HG02610 (cell line): ENCODE measurements around the gene RBM33.

ENCODE experiments used
- ATAC-seq: cut with Tn5 transposase; IDR thresholded peaks from one replicate; pipeline ENCODE4 v1.9.1; 2021; ENCODE audit warnings: mild to moderate bottlenecking, moderate library complexity; ENCODE audit not compliant: unreplicated experiment

The RBM33 gene

DNA sequence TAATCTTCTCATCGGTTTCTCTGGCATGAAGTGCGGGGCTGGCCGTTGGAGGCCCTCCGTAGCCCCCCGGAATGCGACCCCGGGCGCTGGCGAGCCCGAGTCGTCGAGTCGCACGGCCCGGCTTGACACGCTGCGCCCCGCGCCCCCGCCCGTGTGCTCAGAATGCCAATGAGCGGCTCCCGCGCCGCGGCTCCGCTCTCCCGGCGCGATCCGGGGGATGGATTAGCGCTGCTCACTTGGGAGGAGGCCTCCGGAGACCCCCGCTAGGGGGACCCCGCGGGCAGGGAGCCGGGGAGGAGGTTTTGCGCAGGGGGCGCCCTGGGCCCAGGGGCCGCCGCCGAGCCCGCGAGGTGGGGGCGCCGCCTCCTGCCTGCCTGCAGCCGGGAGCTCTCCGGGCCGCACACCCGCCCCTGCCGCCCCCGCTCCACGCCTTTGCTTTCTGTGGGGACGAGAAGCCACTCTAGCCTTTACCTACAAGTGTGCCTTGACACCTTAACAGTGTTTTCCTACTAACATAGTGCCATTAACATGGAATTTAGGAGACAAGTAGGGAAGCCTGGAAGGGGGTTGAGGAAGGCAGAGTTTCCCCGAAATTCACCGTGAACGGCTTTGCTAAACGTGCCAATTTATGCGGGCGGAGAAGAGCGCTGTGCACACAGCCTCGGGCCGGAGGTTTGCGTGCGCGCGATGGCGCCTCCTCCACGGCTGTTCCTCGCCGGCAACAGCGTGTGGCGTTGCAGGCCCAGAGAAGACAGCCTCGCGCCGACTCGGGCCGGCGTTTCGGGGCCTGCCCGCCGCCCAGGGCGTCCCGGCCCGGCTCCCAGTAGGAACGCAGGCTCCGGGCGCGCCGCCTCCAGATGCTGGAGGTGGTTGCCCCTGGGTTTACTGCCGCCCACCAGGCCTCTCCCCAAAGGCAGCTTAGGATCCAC lies 160.7 kb downstream of the RBM33 start:
- peak; percentile 46 for ATAC-seq

DNA sequence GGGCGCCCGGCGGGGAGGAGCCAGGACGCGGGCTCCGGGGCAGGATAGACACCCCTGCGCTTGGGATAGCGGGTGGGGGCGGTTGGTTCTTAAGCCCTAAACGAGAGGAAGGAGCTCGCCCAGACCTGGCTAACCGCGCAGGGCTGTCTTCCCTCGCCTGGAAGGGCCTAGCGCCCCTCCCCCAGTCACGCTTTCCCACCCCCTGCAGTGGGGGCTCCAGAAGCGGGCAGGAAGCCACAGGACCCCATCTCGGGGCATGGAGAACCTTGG lies 161.3 kb downstream of the RBM33 start:
- ATAC-seq, result no peak

DNA sequence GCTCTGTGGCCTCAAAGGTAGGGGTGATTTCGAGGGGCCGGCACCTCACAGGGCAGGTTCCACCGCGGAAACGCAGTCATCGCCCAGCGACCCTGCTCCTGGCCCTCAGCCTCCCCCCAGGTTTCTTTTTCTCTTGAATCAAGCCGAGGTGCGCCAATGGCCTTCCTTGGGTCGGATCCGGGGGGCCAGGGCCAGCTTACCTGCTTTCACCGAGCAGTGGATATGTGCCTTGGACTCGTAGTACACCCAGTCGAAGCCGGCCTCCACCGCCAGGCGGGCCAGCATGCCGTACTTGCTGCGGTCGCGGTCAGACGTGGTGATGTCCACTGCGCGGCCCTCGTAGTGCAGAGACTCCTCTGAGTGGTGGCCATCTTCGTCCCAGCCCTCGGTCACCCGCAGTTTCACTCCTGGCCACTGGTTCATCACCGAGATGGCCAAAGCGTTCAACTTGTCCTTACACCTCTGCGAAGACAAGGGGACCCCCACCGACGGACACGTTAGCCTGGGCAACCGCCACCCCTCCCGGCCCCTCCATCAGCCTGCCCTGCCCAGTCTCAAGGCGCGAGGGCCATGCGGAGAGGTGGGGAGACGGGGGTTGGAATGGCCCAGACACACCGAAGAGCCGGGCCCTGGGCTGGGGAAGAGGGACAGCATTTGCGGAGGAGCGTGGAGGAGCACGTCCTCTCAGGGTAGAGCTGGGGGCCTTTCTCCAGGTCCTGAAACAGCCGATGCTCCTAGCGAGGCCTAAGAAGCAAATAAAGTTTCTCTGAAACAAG lies 161.8 kb downstream of the RBM33 start:
- no peak for ATAC-seq

DNA sequence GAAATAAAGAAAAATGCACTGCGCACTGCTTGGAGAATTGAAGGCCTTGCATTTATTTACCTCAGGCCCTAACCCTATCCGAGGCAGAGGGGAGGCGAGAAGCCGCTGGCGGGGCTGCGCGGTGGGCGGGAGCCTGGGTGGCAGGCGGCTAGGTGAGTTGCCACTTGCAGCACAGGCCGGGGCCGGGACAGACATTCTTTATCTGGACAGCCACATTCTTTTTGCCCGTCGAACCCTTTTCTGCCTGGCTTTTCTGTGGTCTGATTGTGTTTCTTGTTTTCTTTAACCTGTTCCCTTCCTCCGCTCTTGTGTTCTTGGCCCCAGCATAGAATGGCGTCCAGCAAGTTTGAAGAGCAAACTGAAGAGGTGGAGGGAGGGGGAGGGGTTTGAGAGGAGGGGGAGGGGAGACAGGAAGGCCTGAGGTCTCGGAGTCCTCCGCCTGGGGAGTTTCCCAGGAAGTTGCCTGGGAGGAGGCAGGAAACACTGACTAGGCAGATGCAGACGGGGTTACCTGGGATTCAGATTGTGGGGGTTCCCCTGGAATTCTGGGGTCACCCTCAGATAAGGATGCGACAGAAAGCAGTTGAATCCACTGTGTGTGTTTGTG lies 162.7 kb downstream of the RBM33 start:
- ATAC-seq, result no peak

DNA sequence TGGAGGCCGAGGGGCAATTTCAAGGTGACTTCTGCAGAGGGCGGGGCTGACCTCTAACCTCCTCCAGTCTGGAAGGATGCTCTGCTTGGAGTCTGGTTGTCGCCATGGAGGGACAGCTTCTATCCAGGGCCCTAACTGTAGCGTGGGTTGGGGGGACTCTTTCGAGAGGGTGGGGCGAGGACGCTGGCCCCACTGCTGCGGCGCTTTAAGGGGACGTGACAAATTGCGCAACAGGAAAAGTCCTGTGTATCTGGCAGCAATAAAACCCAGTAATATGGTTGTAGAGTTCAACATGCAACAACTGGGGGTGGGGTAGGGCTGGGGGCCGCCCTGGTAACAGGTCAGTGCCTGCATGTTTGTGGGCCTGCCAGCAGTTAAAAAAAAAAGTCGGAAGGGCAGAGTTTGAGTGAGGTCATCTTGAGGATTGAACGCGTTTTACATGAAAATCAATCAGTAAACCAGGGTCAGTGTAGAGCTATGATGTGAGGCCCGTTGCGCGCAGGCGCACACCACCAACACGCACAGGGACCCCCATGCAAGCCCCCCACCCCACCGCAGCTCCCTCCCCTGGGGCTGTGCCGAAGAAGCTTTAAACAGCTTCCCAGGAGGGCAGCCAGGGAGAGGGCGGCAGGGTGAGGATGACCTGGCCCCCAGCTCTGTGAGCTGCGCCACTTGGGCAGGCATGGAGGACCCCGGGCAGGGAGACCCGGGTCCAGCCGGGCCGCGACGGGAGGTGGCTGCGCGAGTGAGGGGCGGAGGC lies 163.5 kb downstream of the RBM33 start:
- no peak for ATAC-seq

DNA sequence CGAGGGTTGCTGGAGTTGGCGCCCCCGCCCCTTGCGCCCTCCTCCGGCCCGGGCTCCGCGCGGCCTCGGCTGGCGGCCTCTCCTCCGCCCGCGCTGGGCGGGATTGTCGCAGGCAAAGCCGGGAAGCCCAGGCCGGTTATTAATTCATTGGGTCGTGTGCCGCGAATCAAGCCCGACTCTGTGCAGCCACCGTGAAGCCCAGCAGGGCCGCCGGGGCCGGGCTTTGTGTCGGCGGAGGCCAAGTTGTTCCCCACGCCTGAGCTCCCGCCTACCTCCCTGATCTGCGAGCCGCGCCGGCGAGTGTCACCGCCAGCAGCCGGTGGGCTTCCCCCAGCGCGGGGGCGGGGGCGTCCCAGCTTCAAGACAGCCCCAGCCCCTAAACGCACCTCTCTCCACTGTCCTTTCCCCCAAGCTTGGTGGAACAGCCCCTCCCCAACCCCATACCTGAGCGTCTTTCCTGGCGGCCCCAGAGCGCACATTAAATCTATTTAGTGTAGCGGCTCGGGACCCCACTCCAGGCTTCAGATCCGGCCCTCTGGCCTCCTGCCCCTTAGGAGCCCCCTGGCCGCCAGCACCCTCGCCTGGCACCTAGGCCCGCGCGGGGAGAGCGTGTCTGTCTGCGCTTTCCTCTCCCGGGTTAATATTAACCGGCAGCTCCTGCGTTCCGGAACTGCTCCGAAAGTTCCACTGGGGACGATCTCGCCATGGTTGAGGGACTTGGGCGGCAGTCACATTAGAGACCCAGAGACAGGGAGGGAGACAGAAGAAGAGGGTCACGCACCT lies 164.3 kb downstream of the RBM33 start:
- no peak for ATAC-seq

DNA sequence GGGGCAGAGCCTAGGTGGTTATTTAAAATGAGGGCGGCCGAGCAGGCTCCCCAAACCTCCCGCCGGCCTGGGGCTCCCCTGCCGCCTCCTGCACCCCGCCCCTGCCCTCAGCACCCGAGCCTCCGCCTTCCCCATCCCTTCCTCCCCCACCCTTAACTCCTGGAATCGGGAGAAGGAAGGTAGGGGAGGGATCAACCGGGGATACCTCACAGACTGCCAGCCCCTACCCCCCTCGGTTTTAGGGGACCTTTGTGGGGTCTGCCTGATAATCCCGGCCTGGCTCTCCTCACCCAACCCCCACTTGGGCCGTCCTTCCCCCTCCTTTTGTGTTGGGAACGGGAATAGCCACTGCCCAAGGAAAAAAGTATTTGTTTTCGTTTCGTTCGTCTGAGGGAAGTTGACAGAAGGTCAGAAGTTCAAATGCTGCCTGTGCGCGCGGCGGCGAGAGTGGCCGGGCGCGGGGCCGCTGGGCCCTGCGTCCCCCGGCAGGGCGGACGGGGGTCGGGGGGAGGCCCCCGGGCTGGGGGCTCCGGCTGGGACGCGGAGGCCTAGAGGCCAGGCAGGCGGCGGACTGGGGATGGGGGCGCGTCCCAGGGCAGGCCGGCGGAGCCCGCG lies 165.0 kb downstream of the RBM33 start:
- no peak for ATAC-seq

DNA sequence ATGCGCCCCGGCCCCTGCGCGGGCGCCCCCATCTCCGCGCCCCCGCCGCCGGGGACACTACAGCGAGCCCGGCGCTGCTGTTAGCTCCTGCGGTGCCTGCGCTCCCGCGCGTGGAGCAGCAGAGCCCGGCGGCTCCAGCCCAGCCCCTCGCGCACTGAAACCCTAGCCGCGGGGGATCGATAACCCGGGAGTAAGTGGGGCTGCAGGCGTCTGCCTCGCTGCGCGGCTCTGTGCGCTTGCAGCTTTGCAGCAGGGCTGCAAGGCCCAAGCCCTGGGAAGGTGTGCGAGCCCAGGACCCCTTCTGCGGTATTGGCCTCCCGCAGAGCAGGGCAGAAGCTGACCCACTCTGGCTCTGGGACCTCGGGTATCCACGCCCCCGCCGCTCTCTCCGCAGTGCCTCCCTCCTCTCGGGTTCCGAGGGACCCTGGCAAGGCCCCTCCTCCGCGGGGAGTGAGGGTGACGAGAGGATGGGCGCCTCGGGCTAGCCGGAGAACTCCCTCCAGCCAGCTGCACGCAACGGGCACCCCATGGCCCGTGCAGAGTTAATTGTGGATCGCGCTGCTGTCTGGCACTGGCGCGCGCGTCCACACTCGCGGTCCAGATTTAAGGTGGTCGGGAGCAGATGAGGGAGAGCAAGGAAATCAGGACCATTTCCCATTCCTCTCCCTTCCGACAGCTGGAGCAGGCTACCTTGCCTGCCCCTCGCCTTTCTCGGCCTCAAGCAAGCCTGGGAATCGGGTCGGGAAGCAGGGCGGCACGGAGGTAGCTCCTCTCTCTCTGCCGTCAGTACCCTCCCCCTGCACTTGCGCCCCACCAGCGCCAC lies 165.7 kb downstream of the RBM33 start:
- no peak for ATAC-seq

DNA sequence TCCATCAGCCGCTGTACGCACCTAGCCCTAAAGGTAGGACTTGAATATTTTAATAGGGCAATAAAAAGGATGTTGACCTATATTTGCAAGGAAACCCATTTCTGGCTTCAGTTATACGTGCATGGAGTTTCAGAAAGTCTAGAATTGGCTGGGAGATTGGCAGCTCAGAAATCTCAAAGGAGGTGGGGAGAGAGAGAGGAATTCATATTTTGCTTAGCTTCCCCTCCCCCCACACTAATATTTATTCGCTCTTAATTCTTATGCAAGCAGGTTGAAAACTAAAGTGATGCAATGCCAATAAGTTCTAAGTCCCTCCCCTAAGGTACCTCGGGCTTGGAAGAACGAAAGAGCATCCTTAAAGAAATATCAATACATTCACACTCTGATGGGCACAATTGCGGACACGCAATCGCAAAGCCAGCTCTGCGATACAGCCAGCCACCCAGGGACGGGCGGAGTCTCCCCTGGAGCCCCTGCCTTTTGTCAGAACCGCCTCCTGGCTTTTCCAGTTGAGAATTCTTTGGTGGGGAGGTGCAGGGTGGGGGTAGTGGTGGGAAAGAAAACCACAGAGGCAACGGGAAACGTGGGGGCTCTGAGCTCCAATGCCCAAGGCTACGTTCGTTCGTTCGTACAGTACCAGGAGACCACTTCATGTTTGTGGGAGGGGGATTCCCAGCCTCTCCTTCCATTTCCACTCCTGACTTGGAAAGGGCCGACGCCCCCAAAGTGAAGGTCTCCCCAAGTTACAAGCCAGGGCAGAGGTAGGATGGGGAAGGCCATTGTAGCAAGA lies 166.5 kb downstream of the RBM33 start:
- no peak for ATAC-seq

DNA sequence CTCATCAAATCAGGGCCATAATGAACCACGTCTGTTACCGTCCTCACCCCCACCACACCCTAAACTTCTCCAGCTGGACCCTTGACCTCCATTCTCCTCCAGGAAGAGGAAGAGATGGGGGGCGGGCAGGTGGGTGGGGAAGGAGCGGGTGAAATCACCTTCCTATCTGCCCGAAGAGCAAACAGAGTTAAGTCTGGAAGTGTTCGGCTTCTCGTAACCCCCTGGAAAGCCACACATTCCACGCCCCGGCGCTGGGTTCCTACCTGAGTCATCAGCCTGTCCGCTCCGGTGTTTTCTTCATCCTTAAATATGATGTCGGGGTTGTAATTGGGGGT lies 167.1 kb downstream of the RBM33 start:
- ATAC-seq, result no peak

DNA sequence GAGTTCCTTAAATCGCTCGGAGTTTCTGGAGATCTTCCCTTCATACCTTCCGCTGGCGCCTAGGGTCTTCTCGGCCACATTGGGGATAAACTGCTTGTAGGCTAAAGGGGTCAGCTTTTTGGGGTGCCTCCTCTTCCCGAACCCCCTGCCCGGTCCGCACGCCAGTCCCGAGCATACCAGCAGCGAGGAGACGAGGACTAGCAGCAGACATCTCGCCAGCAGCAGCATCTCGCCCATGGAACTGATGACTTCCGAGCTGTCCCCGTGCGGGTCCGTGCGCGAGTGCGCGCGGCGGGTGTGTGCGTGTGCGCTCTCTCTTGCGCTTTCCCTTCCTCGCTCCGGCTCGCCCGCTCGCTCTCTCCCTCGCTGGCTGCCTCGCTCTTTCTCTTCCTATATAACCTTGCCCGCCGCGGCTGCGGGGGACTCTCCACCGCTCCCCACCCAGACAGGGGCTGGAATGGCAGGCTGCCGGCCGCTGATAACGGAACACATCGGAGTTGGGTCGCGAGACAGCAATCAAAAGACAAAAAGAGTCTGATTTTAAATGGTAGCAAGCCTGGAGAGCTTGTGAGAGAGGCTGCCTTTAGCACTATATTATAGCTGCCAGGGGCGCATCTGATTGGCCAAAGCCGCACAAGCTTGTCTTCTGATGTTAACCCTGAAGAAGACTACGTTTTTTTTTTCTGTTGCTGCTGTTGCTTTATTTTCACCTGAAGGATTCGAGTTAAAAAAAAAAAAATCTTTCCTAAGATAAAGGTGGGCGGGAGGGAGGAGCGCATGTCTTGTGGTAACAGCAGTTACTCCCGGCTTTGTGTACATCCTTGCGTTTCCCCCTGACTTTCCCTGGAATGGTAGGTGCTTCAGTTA lies 167.7 kb downstream of the RBM33 start, which contains the start of gene SHH:
TSS of gene SHH (minus strand) at position 569 of the 867 bp plus-strand sequence. CDS start at position 228, 341 bp downstream.
- no peak for ATAC-seq

DNA sequence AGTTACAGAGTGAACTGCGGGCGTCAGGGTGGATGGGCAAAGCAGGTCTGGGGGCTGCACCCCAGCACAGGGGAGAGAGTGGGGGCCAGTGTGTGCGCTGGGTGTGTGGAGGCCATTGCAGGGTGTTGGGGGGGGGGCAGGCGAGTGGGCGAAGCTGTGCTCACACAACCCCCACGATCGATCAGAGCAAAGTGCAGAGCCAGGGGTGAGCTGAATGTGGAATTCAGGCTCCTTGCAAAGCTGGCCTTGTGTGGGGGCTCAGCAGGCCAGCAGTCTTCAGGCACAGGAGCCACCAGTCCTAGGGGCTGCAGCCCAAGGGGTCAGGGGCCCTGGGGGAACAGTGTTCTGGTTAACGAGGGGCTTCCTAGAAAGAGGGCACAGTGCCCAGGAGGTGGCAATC lies 168.7 kb downstream of the RBM33 start:
- ATAC-seq, result no peak

DNA sequence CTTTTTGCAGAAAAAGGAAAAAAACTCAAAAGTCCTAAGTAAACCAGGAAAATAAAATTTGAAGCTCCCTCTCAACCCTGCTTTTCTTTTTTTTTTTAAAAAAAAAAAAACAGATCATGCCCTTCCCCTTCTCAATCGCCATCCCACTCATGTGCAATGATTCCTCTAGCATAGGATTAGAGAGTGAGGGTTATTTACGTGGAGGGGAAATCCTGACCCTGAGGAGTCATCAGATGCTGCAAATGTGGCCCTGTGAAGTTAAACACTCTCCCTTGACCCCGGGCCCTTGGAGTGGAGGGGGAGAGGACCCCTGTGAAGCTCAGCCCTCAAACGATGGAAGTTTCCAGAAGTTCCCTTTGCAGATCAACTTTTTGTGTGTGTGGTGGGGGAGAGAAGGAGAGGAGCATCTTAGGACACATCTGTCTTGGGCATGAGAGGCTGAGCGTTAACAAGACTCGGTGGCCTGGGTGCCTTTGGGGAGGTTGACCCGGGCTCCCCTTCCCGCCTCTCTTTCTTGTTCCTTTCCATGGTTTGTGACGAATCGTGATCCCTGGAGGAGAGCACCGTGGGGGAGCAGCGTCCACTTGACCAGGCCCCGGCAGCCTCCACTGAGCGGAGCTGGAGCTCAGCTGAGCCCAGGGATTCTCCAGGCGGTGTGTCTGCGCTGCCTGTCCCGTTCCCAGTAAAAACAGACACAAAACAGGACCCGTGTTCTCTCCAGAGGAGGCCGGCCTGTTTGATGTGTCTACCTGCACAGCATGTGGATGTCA lies 169.3 kb downstream of the RBM33 start:
- ATAC-seq, result no peak

DNA sequence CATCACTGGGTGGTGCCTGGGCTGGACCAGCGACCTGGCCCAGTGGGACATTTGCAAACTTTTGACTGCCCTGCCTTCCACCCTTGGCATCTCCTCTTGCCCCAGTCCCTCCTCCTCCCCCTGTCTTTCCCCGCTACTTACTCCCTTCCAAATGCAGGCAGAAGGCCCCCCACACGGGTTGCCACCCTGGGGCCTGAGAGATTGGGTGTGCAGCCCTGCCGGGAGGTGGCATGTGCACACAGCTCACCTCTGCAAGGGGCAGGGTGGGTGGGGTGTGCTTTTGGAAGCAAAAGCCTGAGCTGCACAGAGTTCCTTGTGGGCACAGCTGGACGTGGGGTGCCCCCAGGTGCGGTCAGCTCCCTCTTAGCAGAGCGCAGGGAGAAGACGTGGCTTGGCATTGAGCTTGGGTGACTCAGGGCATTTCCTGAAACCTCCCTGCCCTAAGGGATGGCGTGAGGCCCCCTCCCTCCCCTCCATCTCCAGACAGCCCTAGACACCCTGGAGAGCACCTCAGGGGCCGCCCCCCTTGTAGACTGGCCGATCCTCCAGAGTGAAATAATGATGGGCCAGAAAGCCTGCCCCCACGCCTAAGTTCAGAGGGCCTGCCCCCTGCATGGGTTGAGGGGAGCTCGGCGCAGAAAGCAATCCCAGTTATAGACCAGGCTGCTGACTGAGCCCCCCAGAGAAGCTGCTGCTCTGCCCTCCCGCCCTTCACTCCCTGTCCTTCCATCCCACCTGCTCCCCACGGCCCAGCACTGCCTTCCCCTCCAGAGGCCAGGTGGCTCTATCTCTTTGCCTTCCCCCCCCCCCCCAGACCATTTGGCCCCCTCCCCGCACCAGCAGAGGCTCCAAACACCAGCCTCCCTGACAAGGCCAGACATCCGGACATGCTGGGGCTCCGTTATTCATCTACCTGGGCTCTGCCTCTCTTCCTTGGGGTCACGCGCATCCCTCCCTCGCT lies 170.1 kb downstream of the RBM33 start:
- ATAC-seq, result no peak
